Keratinocyte (primary cell): ENCODE measurements around the gene SPTBN1. TPM values are rescaled to one million over a fixed set of nuclear protein-coding genes. Genes with fewer than 3 reads are reported as not detected.
A peak's percentile ranks its signal among the peaks of the same experiment; 100 is the strongest.

ENCODE experiments used
- DNase-seq: peaks from one replicate; pipeline ENCODE4 v3.0.0-alpha.2; 2011; ENCODE audit warnings: low read depth, missing footprints, low spot score
- FAIRE-seq: peaks from 2 replicates; lab custom pipeline; 2011; peaks lifted over from hg19 to GRCh38; lab: Jason Lieb, UNC
- H2AFZ ChIP-seq: 2 replicates; pipeline ENCODE4 v1.6.0; 2012; ENCODE audit warnings: low read length, control low read depth, inconsistent platforms; ENCODE audit not compliant: control insufficient read depth
- H3K27ac ChIP-seq: 2 replicates; pipeline ENCODE4 v1.5.1; 2011; ENCODE audit warnings: low read length; ENCODE audit not compliant: control insufficient read depth, insufficient read depth
- H3K27me3 ChIP-seq: 3 replicates; pipeline ENCODE4 v1.6.0; 2011; ENCODE audit warnings: low read length; ENCODE audit not compliant: control insufficient read depth, insufficient read depth; ENCODE audit errors: extremely low read depth
- H3K36me3 ChIP-seq, 2 experiments: 2 replicates in 1 of 2; 3 replicates in 1 of 2; pipeline ENCODE4 v1.5.1; 2011; ENCODE audit warnings: low read length in 2 of 2, mild to moderate bottlenecking in 1 of 2; ENCODE audit not compliant: control insufficient read depth in 2 of 2, insufficient read depth in 2 of 2; ENCODE audit errors: extremely low read depth in 1 of 2
- H3K4me1 ChIP-seq: 3 replicates; pipeline ENCODE4 v1.5.1; 2011; ENCODE audit warnings: low read length; ENCODE audit not compliant: control insufficient read depth, insufficient read depth; ENCODE audit errors: extremely low read depth
- H3K4me2 ChIP-seq: 3 replicates; pipeline ENCODE4 v1.6.0; 2011; ENCODE audit warnings: low read depth, low read length; ENCODE audit not compliant: control insufficient read depth, insufficient read depth; ENCODE audit errors: extremely low read depth
- H3K4me3 ChIP-seq, 3 experiments: fragments of 200-600 bp in 1 of 3; sonication (generic) in 1 of 3; 2 replicates in 2 of 3; 3 replicates in 1 of 3; pipeline ENCODE4 v1.5.1; 2011 to 2016; ENCODE audit warnings: low read length in 3 of 3, mild to moderate bottlenecking in 3 of 3, control low read depth in 2 of 3, inconsistent platforms in 1 of 3, low read depth in 1 of 3, mixed read lengths in 1 of 3, mixed run types in 1 of 3, moderate library complexity in 1 of 3; ENCODE audit not compliant: control insufficient read depth in 2 of 3, insufficient read depth in 2 of 3; ENCODE audit errors: extremely low read depth in 1 of 3
- H3K79me2 ChIP-seq: 2 replicates; pipeline ENCODE4 v1.6.0; 2012; ENCODE audit warnings: low read length; ENCODE audit not compliant: control insufficient read depth, insufficient read depth
- H3K9ac ChIP-seq: 3 replicates; pipeline ENCODE4 v1.6.0; 2011; ENCODE audit warnings: low read length; ENCODE audit not compliant: control insufficient read depth, insufficient read depth; ENCODE audit errors: extremely low read depth
- H3K9me1 ChIP-seq: 3 replicates; pipeline ENCODE4 v1.6.0; 2011; ENCODE audit warnings: low read length; ENCODE audit not compliant: control insufficient read depth, insufficient read depth; ENCODE audit errors: extremely low read depth
- H3K9me3 ChIP-seq: 2 replicates; pipeline ENCODE4 v1.5.1; 2012; ENCODE audit warnings: low read depth, low read length; ENCODE audit not compliant: control insufficient read depth
- H4K20me1 ChIP-seq: 3 replicates; pipeline ENCODE4 v1.6.0; 2011; ENCODE audit warnings: low read length; ENCODE audit not compliant: control insufficient read depth, insufficient read depth; ENCODE audit errors: extremely low read depth
- EZH2 ChIP-seq: IDR thresholded peaks from one replicate; pipeline ENCODE4 v1.6.1; 2012; ENCODE audit warnings: inconsistent platforms, mild to moderate bottlenecking, low read length, moderate library complexity
- dilution Hi-C: fragments of 300-500 bp; cut with MboI; formaldehyde crosslinking; loops from one replicate; pipeline ENCODE4 v1.7.0; 2020; ENCODE audit warnings: low sequenced_read_pairs; ENCODE audit not compliant: extremely low pct_ligation_motif_present
- polyA plus RNA-seq, 5 experiments: library from polyadenylated mRNA; depleted of rRNA in 3 of 5; stranded (reverse) in 3 of 5; stranded (forward) in 1 of 5; unstranded in 1 of 5; fragments of >200 nt; gene quantifications; 1 replicate in 1 of 5; 2 replicates in 3 of 5; 3 replicates in 1 of 5; pipeline versions ENCODE4 v1.2.1 to v1.2.3, GENCODE V29; 2011 to 2012; ENCODE audit warnings: missing spikeins in 2 of 5, low read depth in 1 of 5, low replicate concordance in 1 of 5
- TF ChIP-seq, protein P1 (sequence below), 3 experiments: IDR thresholded peaks in 1 of 3; conservative IDR thresholded peaks in 1 of 3; optimal IDR thresholded peaks in 1 of 3; 2 replicates in 2 of 3; 3 replicates in 1 of 3; pipeline versions ENCODE3 to v1.5.1; 2011; ENCODE audit warnings: low read length in 3 of 3, mild to moderate bottlenecking in 3 of 3, moderate library complexity in 2 of 3, control low read depth in 1 of 3, inconsistent platforms in 1 of 3; ENCODE audit not compliant: insufficient read depth in 2 of 3; ENCODE audit errors: extremely low read depth in 1 of 3

SPTBN1 gene
- polyA plus RNA-seq, 1 donor (not counting 4 experiments of a cell fraction or from before 2014, with no cell fraction given), result 40.0 TPM

DNA sequence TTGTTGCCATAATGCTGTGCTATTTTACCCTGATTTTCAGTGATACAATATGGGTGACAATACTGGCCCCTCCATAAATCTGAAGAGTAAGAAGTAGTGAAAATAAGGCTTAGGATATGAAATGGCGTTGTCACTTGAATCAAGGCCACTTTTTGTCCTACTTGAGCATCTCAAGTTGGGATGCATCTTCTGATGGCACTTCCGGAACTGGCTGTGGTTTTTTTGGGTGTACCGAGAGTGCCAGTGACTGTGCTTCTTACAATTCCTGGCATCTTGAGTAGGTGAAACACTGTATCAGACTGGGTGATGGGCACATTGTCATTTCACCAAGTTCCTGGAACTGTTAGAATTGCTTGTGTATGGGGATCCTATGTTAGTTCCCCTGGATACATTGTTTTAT is 214.9 kb downstream of the SPTBN1 start:
- dilution Hi-C loops, result no loop called here
- H3K27ac ChIP-seq, result no peak overlapping the region
- DNase-seq (no peak), FAIRE-seq (no peak)
- no peaks in the 10 kb centered on the region for H3K9me3 ChIP-seq
- H4K20me1 ChIP-seq, result no peaks in the 10 kb centered on the region
- TF ChIP-seq EZH2, result no peak
- TF ChIP-seq, protein P1, sequence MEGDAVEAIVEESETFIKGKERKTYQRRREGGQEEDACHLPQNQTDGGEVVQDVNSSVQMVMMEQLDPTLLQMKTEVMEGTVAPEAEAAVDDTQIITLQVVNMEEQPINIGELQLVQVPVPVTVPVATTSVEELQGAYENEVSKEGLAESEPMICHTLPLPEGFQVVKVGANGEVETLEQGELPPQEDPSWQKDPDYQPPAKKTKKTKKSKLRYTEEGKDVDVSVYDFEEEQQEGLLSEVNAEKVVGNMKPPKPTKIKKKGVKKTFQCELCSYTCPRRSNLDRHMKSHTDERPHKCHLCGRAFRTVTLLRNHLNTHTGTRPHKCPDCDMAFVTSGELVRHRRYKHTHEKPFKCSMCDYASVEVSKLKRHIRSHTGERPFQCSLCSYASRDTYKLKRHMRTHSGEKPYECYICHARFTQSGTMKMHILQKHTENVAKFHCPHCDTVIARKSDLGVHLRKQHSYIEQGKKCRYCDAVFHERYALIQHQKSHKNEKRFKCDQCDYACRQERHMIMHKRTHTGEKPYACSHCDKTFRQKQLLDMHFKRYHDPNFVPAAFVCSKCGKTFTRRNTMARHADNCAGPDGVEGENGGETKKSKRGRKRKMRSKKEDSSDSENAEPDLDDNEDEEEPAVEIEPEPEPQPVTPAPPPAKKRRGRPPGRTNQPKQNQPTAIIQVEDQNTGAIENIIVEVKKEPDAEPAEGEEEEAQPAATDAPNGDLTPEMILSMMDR (optimal IDR thresholded peaks at IDR 0.05 in 1 of 3, IDR thresholded peaks at IDR 0.05 in 1 of 3, conservative IDR thresholded peaks at IDR 0.05 in 1 of 3; ENCODE audit: extremely low read depth in 1 of 3, insufficient read depth in 2 of 3, low read length in 3 of 3), result no peak
- H3K36me3 ChIP-seq, result peaks cover 18 to 24% of the 10 kb centered on the region in 2 experiments
- no peaks in the 10 kb centered on the region for H3K27me3 ChIP-seq
- H3K9ac ChIP-seq, result no peak overlapping the region
- H3K4me3 ChIP-seq, result no peak overlapping the region
- H3K4me2 ChIP-seq, result no peak overlapping the region
- peaks cover 44% of the 10 kb centered on the region for H3K4me1 ChIP-seq
- no peak overlapping the region for H2AFZ ChIP-seq
- no peaks in the 10 kb centered on the region for H3K79me2 ChIP-seq
- no peaks in the 10 kb centered on the region for H3K9me1 ChIP-seq

DNA sequence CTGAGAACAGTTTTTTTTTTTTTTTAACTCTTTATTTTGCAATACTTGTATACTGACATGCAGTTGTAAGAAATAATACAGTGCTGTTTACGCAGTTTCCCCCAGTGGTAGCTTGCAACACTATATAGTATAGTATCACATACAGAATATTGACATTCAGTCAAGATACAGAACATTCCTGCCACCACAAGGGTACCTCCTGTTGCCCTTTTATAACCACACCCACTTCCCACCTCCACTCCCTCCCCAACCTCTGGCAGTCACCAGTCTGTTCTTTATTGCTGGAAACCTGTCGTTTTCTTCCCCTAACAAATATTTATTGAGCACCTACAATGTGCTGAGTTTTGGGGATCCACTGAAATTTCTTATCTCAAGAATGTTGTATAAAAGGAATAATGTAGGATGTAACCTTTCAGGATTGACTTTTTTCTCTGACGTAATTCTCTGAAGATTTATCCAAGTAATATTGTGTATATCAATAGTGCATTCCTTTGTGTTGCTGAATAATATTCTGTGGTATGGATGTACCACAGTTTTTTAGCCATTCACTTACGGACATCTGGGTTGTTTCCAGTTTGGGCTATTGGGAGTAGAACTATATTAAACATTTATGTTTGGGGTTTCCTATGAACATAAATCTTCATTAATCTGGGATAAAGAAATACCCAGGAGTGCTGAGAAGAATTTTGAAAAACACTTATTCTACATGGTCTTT is 215.9 kb downstream of the SPTBN1 start:
- Histone ChIP-seq H3K4me3 (no peak overlapping the region), H2AFZ (no peak overlapping the region), H3K4me1 (peaks cover 39% of the 10 kb centered on the region), H3K9ac (no peak overlapping the region), H3K27me3 (no peaks in the 10 kb centered on the region), H3K9me1 (no peaks in the 10 kb centered on the region), H3K4me2 (no peak overlapping the region), H3K36me3 (peaks cover 14 to 16% of the 10 kb centered on the region in 2 experiments), H3K27ac (peak overlapping the region; percentile 89), H4K20me1 (no peaks in the 10 kb centered on the region), H3K79me2 (no peaks in the 10 kb centered on the region), H3K9me3 (no peaks in the 10 kb centered on the region)
- no peak for DNase-seq
- TF ChIP-seq EZH2, result no peak
- TF ChIP-seq, protein P1 (optimal IDR thresholded peaks at IDR 0.05 in 1 of 3, IDR thresholded peaks at IDR 0.05 in 1 of 3, conservative IDR thresholded peaks at IDR 0.05 in 1 of 3; ENCODE audit: extremely low read depth in 1 of 3, insufficient read depth in 2 of 3, low read length in 3 of 3), result no peak
- dilution Hi-C loops, result no loop called here
- no peak for FAIRE-seq
